ENCODE measurements around the gene B3GALT4.
"Not testable (repeated sequence)": the region's sequence is repeated elsewhere in the genome, so short reads cannot be mapped to it uniquely, and the experiment has no call there.

B3GALT4 gene

GRCh38 chr6:33276864-33277662, at the start of gene B3GALT4:
B3GALT4 (plus strand) TSS chr6:33277123; CDS start chr6:33277420, 297 bp downstream.
- peak; percentile 80 to 81 for DNase-seq (ENCODE audit: low read depth in 2 of 2)

GRCh38 chr6:33235221-33235634, 41.7 kb upstream of the B3GALT4 start:
- no peak for DNase-seq (ENCODE audit: low read depth in 2 of 2)

GRCh38 chr6:33236328-33236727, 40.6 kb upstream of the B3GALT4 start:
- DNase-seq (ENCODE audit: low read depth in 2 of 2) = no peak

- DNase-seq (ENCODE audit: low read depth in 2 of 2) = no peak
Measured at GRCh38 chr6:33236852-33237251, 40.1 kb upstream of the B3GALT4 start.

- DNase-seq (ENCODE audit: low read depth in 2 of 2) = no peak
Measured at GRCh38 chr6:33237741-33238140, 39.2 kb upstream of the B3GALT4 start.

- no peak for DNase-seq (ENCODE audit: low read depth in 2 of 2)
Measured at GRCh38 chr6:33241968-33242367, 35.0 kb upstream of the B3GALT4 start.

GRCh38 chr6:33243476-33243875, 33.4 kb upstream of the B3GALT4 start:
- DNase-seq (ENCODE audit: low read depth in 2 of 2) = no peak

GRCh38 chr6:33247977-33248642, 28.8 kb upstream of the B3GALT4 start:
- peak; percentile 74 to 80 for DNase-seq (ENCODE audit: low read depth in 2 of 2)

- DNase-seq (ENCODE audit: low read depth in 2 of 2) = peak in 1 of 2 donors; percentile 6
Measured at GRCh38 chr6:33248643-33248931, 28.3 kb upstream of the B3GALT4 start.

GRCh38 chr6:33248932-33249731, 27.8 kb upstream of the B3GALT4 start:
- peak; percentile 96 to 97 for DNase-seq (ENCODE audit: low read depth in 2 of 2)

GRCh38 chr6:33249732-33250630, 26.9 kb upstream of the B3GALT4 start:
- DNase-seq (ENCODE audit: low read depth in 2 of 2) = no peak

GRCh38 chr6:33250731-33251130, 26.2 kb upstream of the B3GALT4 start:
- DNase-seq (ENCODE audit: low read depth in 2 of 2) = no peak

- no peak for DNase-seq (ENCODE audit: low read depth in 2 of 2)
Measured at GRCh38 chr6:33251395-33252012, 25.4 kb upstream of the B3GALT4 start.

GRCh38 chr6:33252759-33253158, 24.2 kb upstream of the B3GALT4 start:
- DNase-seq (ENCODE audit: low read depth in 2 of 2) = no peak

GRCh38 chr6:33254591-33254990, 22.3 kb upstream of the B3GALT4 start:
- no peak for DNase-seq (ENCODE audit: low read depth in 2 of 2)

GRCh38 chr6:33259032-33259431, 17.9 kb upstream of the B3GALT4 start:
- DNase-seq (ENCODE audit: low read depth in 2 of 2) = no peak

GRCh38 chr6:33262490-33262889, 14.4 kb upstream of the B3GALT4 start:
- not testable (repeated sequence) for DNase-seq (ENCODE audit: low read depth in 2 of 2)

- no peak for DNase-seq (ENCODE audit: low read depth in 2 of 2)
Measured at GRCh38 chr6:33264015-33264414, 12.9 kb upstream of the B3GALT4 start.

- DNase-seq (ENCODE audit: low read depth in 2 of 2) = no peak
Measured at GRCh38 chr6:33271117-33271467, 5.8 kb upstream of the B3GALT4 start.

GRCh38 chr6:33271468-33272274, 5.3 kb upstream of the B3GALT4 start, which contains the start of the genes RPS18 and VPS52:
RPS18 (plus strand) TSS chr6:33272075; CDS start chr6:33272120, 45 bp downstream.
VPS52 (minus strand) TSS chr6:33271876; CDS start chr6:33271675, 201 bp downstream.
- DNase-seq (ENCODE audit: low read depth in 2 of 2) = peak; percentile 76 to 84
